NCI-H1436 treated with DMSO at 0.1 percent for 48 hours (cell line): ENCODE data around the gene GSTT4.
"Not testable (repeated sequence)": the region's sequence is repeated elsewhere in the genome, so short reads cannot be mapped to it uniquely, and the experiment has no call there.

Source experiments
- DNase-seq: peaks from one replicate; lab custom pipeline; 2025; lab: John Stamatoyannopoulos, UW

Gene GSTT4

DNA sequence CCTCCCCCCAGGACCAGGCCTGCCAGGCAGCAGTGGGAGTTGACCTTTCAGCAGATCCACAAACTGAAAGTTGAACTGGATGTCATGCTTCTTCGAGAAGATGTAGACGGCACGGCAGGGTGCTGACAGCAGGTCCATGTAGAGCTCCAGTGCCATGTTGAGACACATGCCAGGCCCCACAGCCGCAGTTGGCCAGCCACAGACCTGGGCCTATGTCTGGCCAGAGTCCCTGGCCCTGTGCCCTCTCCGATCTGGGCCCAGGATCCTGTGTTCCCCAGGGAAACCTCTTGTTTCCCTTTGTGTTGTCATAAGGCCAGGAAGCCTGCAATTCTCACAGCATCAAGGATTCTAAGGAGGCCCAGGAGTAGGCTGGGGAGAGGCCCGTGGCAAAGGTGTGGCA is at the start of gene GSTT4:
GSTT4 (minus strand) TSS at position 253 of the 400 bp plus-strand sequence; CDS start at position 156, 97 bp downstream.
- no peak for DNase-seq

- no peak for DNase-seq
Observed at GRCh38 chr22:24054356-24054755, 49.1 kb upstream of the GSTT4 start.

- no peak for DNase-seq
Observed at GRCh38 chr22:24053481-24054226, 48.4 kb upstream of the GSTT4 start.

GRCh38 chr22:24051568-24051967 is 46.3 kb upstream of the GSTT4 start:
- DNase-seq = no peak

GRCh38 chr22:24051028-24051427 is 45.8 kb upstream of the GSTT4 start:
- no peak for DNase-seq

DNA sequence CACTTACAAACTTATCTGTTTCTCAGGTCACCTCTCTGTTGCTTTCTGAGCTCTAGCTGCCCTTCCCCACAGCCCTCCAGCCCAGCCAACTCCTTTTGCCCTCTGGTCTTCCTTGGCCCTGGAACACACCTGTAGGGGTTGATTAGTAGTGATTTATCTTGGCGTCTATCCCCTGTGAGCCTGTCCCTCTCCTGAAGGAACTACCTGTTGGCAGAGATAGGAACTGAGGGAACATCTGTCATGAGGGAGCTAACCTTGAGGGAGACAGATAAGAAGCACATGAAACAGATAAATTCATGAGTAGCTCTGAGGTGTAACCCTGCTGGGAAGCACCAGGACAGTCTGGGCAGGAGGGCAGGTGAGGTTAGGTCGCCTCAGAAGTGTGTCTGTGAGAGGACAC is 44.7 kb upstream of the GSTT4 start:
- no peak for DNase-seq

DNA sequence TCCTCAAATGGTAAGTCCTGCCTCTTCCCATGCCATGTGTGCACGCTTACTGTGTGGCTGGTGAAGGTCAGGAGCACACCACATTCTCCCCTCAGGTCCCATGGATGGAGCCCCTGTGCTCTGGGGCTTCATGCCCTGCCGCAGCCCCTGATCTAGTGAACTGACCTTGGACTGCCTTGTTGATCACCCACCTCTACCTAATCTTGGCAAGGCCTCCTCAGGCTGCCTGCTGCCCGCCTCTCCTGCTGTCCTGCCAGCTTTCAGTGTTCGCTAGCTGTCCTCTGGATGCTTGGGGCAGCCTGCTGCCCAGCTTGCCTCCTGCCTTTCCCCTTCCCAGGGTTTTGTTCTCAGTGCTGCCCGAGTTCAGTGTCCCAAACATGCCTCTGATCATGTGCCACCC is 44.0 kb upstream of the GSTT4 start:
- no peak for DNase-seq

GRCh38 chr22:24046024-24046423 is 40.8 kb upstream of the GSTT4 start:
- DNase-seq = no peak

- no peak for DNase-seq
Observed at GRCh38 chr22:24043958-24044357, 38.7 kb upstream of the GSTT4 start.

- not testable (repeated sequence) for DNase-seq
Observed at GRCh38 chr22:24043465-24043864, 38.2 kb upstream of the GSTT4 start.

DNA sequence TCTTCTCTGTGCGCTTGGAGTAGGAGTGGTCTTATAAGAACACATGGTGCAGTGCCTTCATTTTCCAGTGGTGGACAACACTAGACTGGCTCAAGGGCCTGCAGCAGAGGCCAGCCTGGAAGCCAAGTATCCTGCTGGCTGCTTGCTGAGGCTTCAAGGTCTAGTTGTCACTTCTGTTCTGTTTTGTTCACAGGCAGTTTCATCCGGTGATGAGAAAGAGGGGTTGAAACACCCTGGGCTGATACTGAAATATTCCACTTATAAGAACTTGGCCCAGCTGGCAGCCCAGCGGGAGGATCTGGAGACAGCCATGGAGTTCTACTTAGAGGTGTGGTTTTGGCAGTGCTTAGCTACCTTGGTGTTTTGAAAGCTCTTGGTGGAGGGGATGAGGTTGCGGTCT is 35.7 kb upstream of the GSTT4 start:
- DNase-seq = no peak

GRCh38 chr22:24039046-24039445 is 33.8 kb upstream of the GSTT4 start:
- DNase-seq = no peak

DNA sequence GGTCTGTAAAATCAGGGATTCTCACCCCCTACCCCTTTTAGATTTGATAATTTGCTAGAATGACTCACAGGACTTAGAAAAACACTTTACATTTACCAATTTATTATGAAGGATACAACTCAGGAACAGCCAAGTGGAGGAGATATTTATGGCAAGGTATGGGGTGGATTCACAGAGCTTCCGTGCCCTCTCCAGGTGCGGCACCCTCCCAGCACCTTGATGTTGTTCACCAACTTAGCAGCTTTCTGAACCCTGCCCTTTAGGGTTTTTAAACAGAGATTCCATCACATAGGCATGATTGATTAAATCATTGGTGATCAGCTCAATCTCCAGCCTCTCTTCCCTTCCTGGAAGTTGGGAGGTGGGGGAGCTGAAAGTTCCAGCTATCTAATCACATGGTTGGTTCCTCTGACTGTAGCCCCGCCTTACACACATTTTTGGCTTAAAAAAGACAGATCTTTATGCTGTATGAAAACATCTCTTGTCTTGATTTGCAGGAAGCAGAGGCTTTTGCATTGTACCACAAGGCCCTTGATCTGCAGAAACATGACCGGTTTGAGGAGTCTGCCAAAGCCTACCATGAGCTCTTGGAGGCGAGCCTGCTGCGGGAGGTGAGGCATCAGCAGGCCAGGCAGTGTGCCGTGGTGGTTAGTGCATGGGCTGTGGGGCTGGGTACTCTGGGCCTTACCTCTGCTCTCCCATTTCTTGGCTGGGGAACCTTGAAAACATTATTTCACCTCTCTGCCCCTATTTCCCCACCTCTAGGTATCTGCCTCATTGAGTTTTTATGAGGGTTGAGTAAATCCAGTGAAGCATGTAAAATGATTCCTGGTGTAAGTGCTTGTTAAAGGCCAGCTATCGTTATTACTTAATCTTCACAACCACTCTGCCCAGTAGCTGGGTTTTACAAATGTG is 32.9 kb upstream of the GSTT4 start:
- DNase-seq = no peak

- no peak for DNase-seq
Observed at GRCh38 chr22:24035296-24035695, 30.0 kb upstream of the GSTT4 start.

- DNase-seq = no peak
Observed at GRCh38 chr22:24033731-24034130, 28.5 kb upstream of the GSTT4 start.

GRCh38 chr22:24030186-24030702 is 25.0 kb upstream of the GSTT4 start:
- DNase-seq = no peak

- DNase-seq = no peak
Observed at GRCh38 chr22:24029304-24029703, 24.1 kb upstream of the GSTT4 start.

GRCh38 chr22:24028533-24028932 is 23.3 kb upstream of the GSTT4 start:
- DNase-seq = no peak

DNA sequence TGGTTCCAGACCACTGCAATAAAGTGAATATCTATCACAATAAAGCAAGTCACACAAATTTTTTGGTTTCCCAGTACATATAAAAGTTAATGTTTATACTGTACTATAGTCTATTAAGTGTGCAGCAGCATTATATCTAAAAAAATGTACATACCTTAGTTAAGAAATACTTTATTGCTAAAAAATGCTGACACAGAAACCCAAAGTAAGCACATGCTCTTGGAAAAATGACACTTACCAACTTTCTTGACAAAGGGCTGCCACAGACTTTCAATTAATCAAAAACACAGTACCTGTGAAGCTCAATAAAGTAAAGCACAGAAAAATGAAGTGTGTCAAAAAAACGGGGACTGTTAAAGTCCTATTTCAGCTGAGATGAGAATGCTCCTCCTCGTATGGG is 22.7 kb upstream of the GSTT4 start:
- no peak for DNase-seq

GRCh38 chr22:24027389-24027975 is 22.2 kb upstream of the GSTT4 start:
- DNase-seq = no peak

GRCh38 chr22:24026733-24027132 is 21.5 kb upstream of the GSTT4 start:
- DNase-seq = no peak

- no peak for DNase-seq
Observed at GRCh38 chr22:24026056-24026455, 20.8 kb upstream of the GSTT4 start.

GRCh38 chr22:24025475-24025874 is 20.2 kb upstream of the GSTT4 start:
- DNase-seq = no peak
